NT2/D1 (cell line): ENCODE measurements around the gene METAP2.

Experiments
- DNase-seq: peaks from one replicate; pipeline ENCODE4 v3.0.0-alpha.2; 2011; ENCODE audit warnings: low read depth, low spot score
- H3K27me3 ChIP-seq: 2 replicates; pipeline ENCODE4 v1.6.0; 2011; ENCODE audit warnings: mild to moderate bottlenecking; ENCODE audit not compliant: insufficient read length, insufficient read depth
- H3K36me3 ChIP-seq: 2 replicates; pipeline ENCODE4 v1.6.1; 2011; ENCODE audit warnings: mild to moderate bottlenecking, low read length, mixed read lengths; ENCODE audit not compliant: insufficient read depth, insufficient read length
- H3K4me1 ChIP-seq: 2 replicates; pipeline ENCODE4 v1.5.1; 2011; ENCODE audit not compliant: insufficient read depth, insufficient read length
- H3K4me3 ChIP-seq: 2 replicates; pipeline ENCODE4 v1.5.1; 2011; ENCODE audit warnings: low read depth; ENCODE audit not compliant: insufficient read length
- H3K9ac ChIP-seq: 2 replicates; pipeline ENCODE4 v1.6.0; 2011; ENCODE audit warnings: low read depth; ENCODE audit not compliant: insufficient read length
- H3K9me3 ChIP-seq: 2 replicates; pipeline ENCODE4 v1.5.1; 2011; ENCODE audit warnings: mild to moderate bottlenecking, low read length; ENCODE audit not compliant: insufficient read depth
- SUZ12 ChIP-seq: IDR thresholded peaks from 2 replicates; pipeline ENCODE4 v1.6.1; 2011; ENCODE audit not compliant: insufficient read length, insufficient read depth; ENCODE audit errors: extremely low read depth
- YY1 ChIP-seq: IDR thresholded peaks from 2 replicates; pipeline ENCODE4 v1.6.1; 2011; ENCODE audit not compliant: insufficient read length, insufficient read depth
- ZNF274 ChIP-seq: IDR thresholded peaks from 2 replicates; pipeline ENCODE4 v1.6.1; 2011; ENCODE audit warnings: mild to moderate bottlenecking, low read depth, low read length

METAP2 gene

GRCh38 chr12:95473884-95474659 lies at the start of gene METAP2:
Gene METAP2, plus strand, starts transcription at chr12:95474152. Its CDS starts 28 bp downstream, at chr12:95474180.
- peak within 1 kb of the TSS; percentile 94 for H3K4me3 ChIP-seq
- peak; percentile 65 for TF ChIP-seq YY1
- no peak for TF ChIP-seq ZNF274
- peaks cover 37% of the 10 kb centered on the region for H3K36me3 ChIP-seq
- DNase-seq, result peak; percentile 97
- H3K9me3 ChIP-seq, result no peaks in the 10 kb centered on the region
- no peaks in the 10 kb centered on the region for H3K27me3 ChIP-seq
- H3K4me1 ChIP-seq, result no peaks in the 10 kb centered on the region
- H3K9ac ChIP-seq, result peak within 1 kb of the TSS; percentile 98

DNA sequence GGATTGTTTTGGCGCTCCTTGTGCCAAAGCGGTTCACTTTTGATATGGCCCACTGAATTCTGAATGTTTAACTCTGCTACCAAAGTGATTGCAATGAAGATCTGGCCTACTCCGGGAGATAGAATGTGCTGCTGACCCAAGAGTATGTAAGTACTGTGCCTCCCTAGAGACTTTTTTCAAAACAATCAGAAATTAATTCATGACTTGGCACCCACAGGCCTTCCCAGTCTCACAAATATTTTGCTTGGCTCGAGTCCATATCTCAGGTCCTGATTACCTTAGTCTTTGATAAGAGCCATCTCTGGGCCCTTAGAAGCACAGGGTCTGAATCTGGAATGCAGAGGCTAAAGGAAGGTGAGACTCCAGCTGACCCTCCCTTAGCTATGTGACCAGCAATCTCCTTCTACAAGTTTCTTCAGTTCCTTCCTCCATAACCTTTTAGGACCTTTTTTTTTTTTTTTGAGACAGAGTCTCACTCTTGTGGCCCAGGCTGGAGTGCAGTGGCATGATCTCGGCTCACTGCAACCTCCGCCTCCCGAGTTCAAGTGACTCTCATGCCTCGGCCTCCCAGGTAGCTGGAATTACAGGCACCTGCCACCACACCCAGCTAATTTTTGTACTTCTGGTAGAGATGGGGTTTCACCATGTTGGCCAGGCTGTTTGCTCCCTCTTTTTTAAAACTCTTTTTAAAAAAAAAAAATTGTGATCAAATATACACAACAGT lies 49.5 kb upstream of the METAP2 start:
- Histone ChIP-seq H3K9ac (no peak overlapping the region), H3K4me1 (no peaks in the 10 kb centered on the region), H3K27me3 (no peaks in the 10 kb centered on the region), H3K9me3 (no peaks in the 10 kb centered on the region), H3K4me3 (no peak overlapping the region), H3K36me3 (no peaks in the 10 kb centered on the region)
- DNase-seq, result no peak
- no peak for TF ChIP-seq SUZ12
- no peak for TF ChIP-seq ZNF274
- TF ChIP-seq YY1, result no peak

DNA sequence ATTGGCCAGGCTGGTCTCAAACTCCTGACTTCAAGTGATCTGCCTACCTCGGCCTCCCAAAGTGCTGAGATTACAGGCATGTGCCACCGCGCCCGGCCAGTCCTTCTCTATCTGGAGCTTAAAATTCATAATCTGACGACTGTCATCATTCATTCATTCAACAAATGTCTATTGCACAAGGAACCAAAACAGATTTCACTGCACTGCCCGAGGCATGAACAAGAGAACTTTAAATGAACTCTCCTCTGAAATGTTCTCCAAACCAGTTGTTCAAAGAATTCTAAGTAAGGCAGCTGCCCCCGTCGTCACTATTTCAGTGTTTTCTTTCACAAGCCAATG lies 44.8 kb upstream of the METAP2 start:
- no peak overlapping the region for H3K4me3 ChIP-seq
- TF ChIP-seq YY1 (no peak), ZNF274 (no peak), SUZ12 (no peak)
- H3K9me3 ChIP-seq, result no peaks in the 10 kb centered on the region
- no peak overlapping the region for H3K9ac ChIP-seq
- no peaks in the 10 kb centered on the region for H3K27me3 ChIP-seq
- no peak for DNase-seq
- H3K36me3 ChIP-seq, result no peaks in the 10 kb centered on the region
- H3K4me1 ChIP-seq, result no peaks in the 10 kb centered on the region

DNA sequence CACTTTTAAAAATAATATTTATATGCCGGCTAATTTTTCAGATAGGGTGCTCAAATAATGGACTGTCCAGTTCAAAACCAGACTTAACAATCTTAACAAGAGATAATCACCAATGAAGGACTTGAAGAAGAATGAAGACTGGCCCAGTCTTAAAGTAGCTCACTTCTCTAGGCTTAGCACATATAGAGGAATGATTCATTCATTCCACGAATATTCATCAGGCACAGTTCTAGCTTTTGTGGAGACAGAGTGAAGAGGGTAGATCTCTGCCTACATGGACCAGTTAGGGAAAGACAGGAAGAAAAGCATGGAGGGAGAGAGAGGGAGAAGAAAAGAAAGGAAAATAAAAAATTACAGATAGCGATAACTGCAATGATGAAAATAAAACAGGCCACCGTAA lies 42.8 kb upstream of the METAP2 start:
- H3K27me3 ChIP-seq, result no peaks in the 10 kb centered on the region
- H3K36me3 ChIP-seq, result no peaks in the 10 kb centered on the region
- H3K4me1 ChIP-seq, result no peaks in the 10 kb centered on the region
- no peaks in the 10 kb centered on the region for H3K9me3 ChIP-seq
- no peak overlapping the region for H3K9ac ChIP-seq
- no peak for DNase-seq
- TF ChIP-seq YY1 (no peak), SUZ12 (no peak), ZNF274 (no peak)
- no peak overlapping the region for H3K4me3 ChIP-seq

DNA sequence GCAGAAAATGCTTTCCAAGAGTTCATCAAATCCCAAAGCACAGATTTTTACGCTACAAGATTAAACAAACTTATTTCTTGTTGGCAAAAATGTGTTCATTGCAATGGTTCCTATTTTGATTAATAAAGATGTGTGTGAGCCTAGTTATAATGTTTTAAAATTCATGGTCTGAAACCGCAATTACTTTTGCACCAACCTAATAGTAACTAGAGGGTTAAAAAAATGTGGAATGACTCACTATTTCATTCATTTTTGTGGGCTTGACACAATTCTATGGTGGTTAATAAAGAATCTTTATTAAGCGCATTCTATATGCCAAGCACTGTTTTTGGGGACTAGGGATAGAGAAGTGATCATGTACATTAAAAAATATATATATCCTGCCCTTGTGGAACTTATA lies 38.6 kb upstream of the METAP2 start:
- H3K4me3 ChIP-seq, result no peak overlapping the region
- no peaks in the 10 kb centered on the region for H3K27me3 ChIP-seq
- no peaks in the 10 kb centered on the region for H3K9me3 ChIP-seq
- no peak overlapping the region for H3K9ac ChIP-seq
- DNase-seq, result no peak
- TF ChIP-seq SUZ12, result no peak
- TF ChIP-seq ZNF274, result no peak
- no peak for TF ChIP-seq YY1
- no peaks in the 10 kb centered on the region for H3K4me1 ChIP-seq
- H3K36me3 ChIP-seq, result no peaks in the 10 kb centered on the region

- H3K4me3 ChIP-seq, result no peak overlapping the region
- H3K27me3 ChIP-seq, result no peaks in the 10 kb centered on the region
- TF ChIP-seq ZNF274 (no peak), YY1 (no peak), SUZ12 (no peak)
- H3K9ac ChIP-seq, result no peak overlapping the region
- DNase-seq, result no peak
- H3K9me3 ChIP-seq, result no peaks in the 10 kb centered on the region
- H3K36me3 ChIP-seq, result no peaks in the 10 kb centered on the region
- H3K4me1 ChIP-seq, result no peaks in the 10 kb centered on the region
Observed at GRCh38 chr12:95437565-95437964, 36.4 kb upstream of the METAP2 start.

GRCh38 chr12:95439461-95440230 lies 34.3 kb upstream of the METAP2 start:
- DNase-seq, result no peak
- Histone ChIP-seq H3K9me3 (no peaks in the 10 kb centered on the region), H3K36me3 (no peaks in the 10 kb centered on the region), H3K4me3 (no peak overlapping the region), H3K4me1 (no peaks in the 10 kb centered on the region), H3K27me3 (no peaks in the 10 kb centered on the region), H3K9ac (no peak overlapping the region)
- no peak for TF ChIP-seq ZNF274
- no peak for TF ChIP-seq YY1
- TF ChIP-seq SUZ12, result no peak
